ENCODE data around the gene HINT3. TPM values are rescaled to one million over a fixed set of nuclear protein-coding genes. Genes with fewer than 3 reads are reported as not detected.

HINT3 gene
- total RNA-seq, 1 experiment from 2014 or later: 12.7 TPM

- Histone ChIP-seq H3K27ac (ENCODE audit: low read depth, low read length) (peak within 1 kb of the TSS; percentile 81), H4K20me1 (ENCODE audit: insufficient read depth) (peaks cover 4% of the 10 kb centered on the region; the same call in 1 of the 2 replicates), H3K27me3 (ENCODE audit: insufficient read depth, low read length) (no peaks in the 10 kb centered on the region), H3K4me3 (replicated peaks in 1 of 2; ENCODE audit: low read depth in 1 of 2, low read length in 2 of 2) (peak within 1 kb of the TSS; percentile 77 to 90), H3K79me2 (ENCODE audit: insufficient read depth, low read length) (peaks cover 60% of the 10 kb centered on the region), H3K4me2 (ENCODE audit: low read length) (peak within 1 kb of the TSS; percentile 88), H3K36me3 (ENCODE audit: control insufficient read depth in 1 of 2, insufficient read depth in 2 of 2, low read length in 2 of 2) (no peaks in the 10 kb centered on the region), H3K9me2 (ENCODE audit: insufficient read depth) (peaks cover 6% of the 10 kb centered on the region; the same call in 1 of the 2 replicates), H3K9ac (ENCODE audit: low read length) (peak within 1 kb of the TSS; percentile 93), H3K9me3 (ENCODE audit: control insufficient read depth in 1 of 2, insufficient read depth in 1 of 2, low read depth in 1 of 2, low read length in 2 of 2) (no peaks in the 10 kb centered on the region), H3K4me1 (ENCODE audit: control insufficient read depth in 1 of 2, insufficient read depth in 2 of 2, low read length in 2 of 2) (peaks cover 7 to 39% of the 10 kb centered on the region in 2 experiments), H2AFZ (ENCODE audit: low read depth, low read length, poor library complexity, severe bottlenecking) (peak within 1 kb of the TSS; percentile 76)
- ChIA-PET RAD21 (ENCODE audit: low non-redundant PET in 1 of 2, low total read pairs in 2 of 2, uncharacterized antibody in 2 of 2, unreplicated experiment in 2 of 2) (no interaction called here), POLR2A (interaction anchor here (0.8 to 2.4 kb wide), 6 partner anchors 8 to 205 kb away, joined by 3 to 14 read pairs (median 4); partner anchors contain the start of gene NCOA7), CTCF (interaction anchor here (0.7 to 2.1 kb wide), 8 partner anchors 9 to 1204 kb away, joined by 3 to 11 read pairs (median 4); partner anchors contain the start of genes HINT3 and NCOA7)
- BruUV-seq (replicated peaks): no TSS peak
- TF ChIP-seq, protein P1, sequence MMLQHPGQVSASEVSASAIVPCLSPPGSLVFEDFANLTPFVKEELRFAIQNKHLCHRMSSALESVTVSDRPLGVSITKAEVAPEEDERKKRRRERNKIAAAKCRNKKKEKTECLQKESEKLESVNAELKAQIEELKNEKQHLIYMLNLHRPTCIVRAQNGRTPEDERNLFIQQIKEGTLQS (IDR thresholded peaks at IDR 0.05): no peak
- peak; percentile 91 for TF ChIP-seq POLR2A (IDR thresholded peaks at IDR 0.05; ENCODE audit: borderline replicate concordance, extremely low read depth, insufficient read depth, insufficient read length)
- TF ChIP-seq ELF1 (IDR thresholded peaks at IDR 0.05; ENCODE audit: borderline replicate concordance, low read depth): peak; percentile 59
- TF ChIP-seq CBX3 (IDR thresholded peaks at IDR 0.05; ENCODE audit: low read depth): 0 out of 2 replicates have a peak, but pooled peaks have one; percentile 13
- 0 out of 2 replicates have a peak, but pooled peaks have one; percentile 24 for TF ChIP-seq SIN3A (IDR thresholded peaks at IDR 0.05; ENCODE audit: low read depth)
- TF ChIP-seq, protein P2, sequence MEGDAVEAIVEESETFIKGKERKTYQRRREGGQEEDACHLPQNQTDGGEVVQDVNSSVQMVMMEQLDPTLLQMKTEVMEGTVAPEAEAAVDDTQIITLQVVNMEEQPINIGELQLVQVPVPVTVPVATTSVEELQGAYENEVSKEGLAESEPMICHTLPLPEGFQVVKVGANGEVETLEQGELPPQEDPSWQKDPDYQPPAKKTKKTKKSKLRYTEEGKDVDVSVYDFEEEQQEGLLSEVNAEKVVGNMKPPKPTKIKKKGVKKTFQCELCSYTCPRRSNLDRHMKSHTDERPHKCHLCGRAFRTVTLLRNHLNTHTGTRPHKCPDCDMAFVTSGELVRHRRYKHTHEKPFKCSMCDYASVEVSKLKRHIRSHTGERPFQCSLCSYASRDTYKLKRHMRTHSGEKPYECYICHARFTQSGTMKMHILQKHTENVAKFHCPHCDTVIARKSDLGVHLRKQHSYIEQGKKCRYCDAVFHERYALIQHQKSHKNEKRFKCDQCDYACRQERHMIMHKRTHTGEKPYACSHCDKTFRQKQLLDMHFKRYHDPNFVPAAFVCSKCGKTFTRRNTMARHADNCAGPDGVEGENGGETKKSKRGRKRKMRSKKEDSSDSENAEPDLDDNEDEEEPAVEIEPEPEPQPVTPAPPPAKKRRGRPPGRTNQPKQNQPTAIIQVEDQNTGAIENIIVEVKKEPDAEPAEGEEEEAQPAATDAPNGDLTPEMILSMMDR (IDR thresholded peaks at IDR 0.05 in 2 of 3, conservative IDR thresholded peaks at IDR 0.05 in 1 of 3; ENCODE audit: borderline replicate concordance in 1 of 3, insufficient read depth in 1 of 3, low read depth in 2 of 3, low read length in 2 of 3): 0 out of 6 replicates have a peak, but pooled peaks of 1 of the 3 experiments have one; percentile 9
- TF ChIP-seq TCF7L2 (IDR thresholded peaks at IDR 0.05; ENCODE audit: borderline replicate concordance, extremely low read depth, insufficient read depth, insufficient read length): no peak
- peak; percentile 79 for TF ChIP-seq ZBTB33 (IDR thresholded peaks at IDR 0.05; ENCODE audit: extremely low read depth, insufficient replicate concordance, low read length)
- TF ChIP-seq FOSL1 (IDR thresholded peaks at IDR 0.05; ENCODE audit: low read depth): no peak
- TF ChIP-seq POLR2AphosphoS5 (IDR thresholded peaks at IDR 0.05; ENCODE audit: low read depth, low read length): peak; percentile 95
- TF ChIP-seq YY1 (IDR thresholded peaks at IDR 0.05; ENCODE audit: extremely low read depth, insufficient replicate concordance, low read depth, low read length): peak; percentile 90
- TF ChIP-seq, protein P3, sequence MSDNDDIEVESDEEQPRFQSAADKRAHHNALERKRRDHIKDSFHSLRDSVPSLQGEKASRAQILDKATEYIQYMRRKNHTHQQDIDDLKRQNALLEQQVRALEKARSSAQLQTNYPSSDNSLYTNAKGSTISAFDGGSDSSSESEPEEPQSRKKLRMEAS (IDR thresholded peaks at IDR 0.05): peak; percentile 70
- no peak for TF ChIP-seq JUND (IDR thresholded peaks at IDR 0.05)
- TF ChIP-seq, protein P4, sequence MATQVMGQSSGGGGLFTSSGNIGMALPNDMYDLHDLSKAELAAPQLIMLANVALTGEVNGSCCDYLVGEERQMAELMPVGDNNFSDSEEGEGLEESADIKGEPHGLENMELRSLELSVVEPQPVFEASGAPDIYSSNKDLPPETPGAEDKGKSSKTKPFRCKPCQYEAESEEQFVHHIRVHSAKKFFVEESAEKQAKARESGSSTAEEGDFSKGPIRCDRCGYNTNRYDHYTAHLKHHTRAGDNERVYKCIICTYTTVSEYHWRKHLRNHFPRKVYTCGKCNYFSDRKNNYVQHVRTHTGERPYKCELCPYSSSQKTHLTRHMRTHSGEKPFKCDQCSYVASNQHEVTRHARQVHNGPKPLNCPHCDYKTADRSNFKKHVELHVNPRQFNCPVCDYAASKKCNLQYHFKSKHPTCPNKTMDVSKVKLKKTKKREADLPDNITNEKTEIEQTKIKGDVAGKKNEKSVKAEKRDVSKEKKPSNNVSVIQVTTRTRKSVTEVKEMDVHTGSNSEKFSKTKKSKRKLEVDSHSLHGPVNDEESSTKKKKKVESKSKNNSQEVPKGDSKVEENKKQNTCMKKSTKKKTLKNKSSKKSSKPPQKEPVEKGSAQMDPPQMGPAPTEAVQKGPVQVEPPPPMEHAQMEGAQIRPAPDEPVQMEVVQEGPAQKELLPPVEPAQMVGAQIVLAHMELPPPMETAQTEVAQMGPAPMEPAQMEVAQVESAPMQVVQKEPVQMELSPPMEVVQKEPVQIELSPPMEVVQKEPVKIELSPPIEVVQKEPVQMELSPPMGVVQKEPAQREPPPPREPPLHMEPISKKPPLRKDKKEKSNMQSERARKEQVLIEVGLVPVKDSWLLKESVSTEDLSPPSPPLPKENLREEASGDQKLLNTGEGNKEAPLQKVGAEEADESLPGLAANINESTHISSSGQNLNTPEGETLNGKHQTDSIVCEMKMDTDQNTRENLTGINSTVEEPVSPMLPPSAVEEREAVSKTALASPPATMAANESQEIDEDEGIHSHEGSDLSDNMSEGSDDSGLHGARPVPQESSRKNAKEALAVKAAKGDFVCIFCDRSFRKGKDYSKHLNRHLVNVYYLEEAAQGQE (IDR thresholded peaks at IDR 0.05; ENCODE audit: low read depth): no peak
- intact Hi-C loops (cut with micrococcal nuclease): loop anchor here (2.0 kb wide), 1 partner anchor 206 kb away; no protein-coding TSS in a partner anchor
- ATAC-seq (peak; percentile 96), DNase-seq (ENCODE audit: low read depth, low spot score) (peak; percentile 84)
Measured at GRCh38 chr6:125986301-125987025, 29.9 kb downstream of the HINT3 start, which contains the start of gene TRMT11. TRMT11 (plus strand) TSS chr6:125986540; CDS start chr6:125986551, 11 bp downstream.
